Testis (tissue), 3 donors: ENCODE results near the gene DDX1. TPM values are rescaled to one million over a fixed set of nuclear protein-coding genes. Genes with fewer than 3 reads are reported as not detected.

Source experiments
- DNase-seq: peaks from one replicate; pipeline ENCODE4 v3.0.0-alpha.2; 2019
- H3K27ac ChIP-seq, 2 donors: fragments of 200-600 bp; sonication (generic); one replicate each; pipeline ENCODE4 v1.5.1; 2019
- H3K27me3 ChIP-seq: fragments of 200-600 bp; sonication (generic); one replicate; pipeline ENCODE4 v1.5.1; 2019
- H3K36me3 ChIP-seq: fragments of 200-600 bp; sonication (generic); one replicate; pipeline ENCODE4 v1.5.1; 2017; ENCODE audit warnings: low read depth; ENCODE audit errors: missing control alignments
- H3K4me1 ChIP-seq: fragments of 200-600 bp; sonication (generic); one replicate; pipeline ENCODE4 v1.5.1; 2019
- H3K4me3 ChIP-seq, 2 donors: fragments of 200-600 bp; sonication (generic); one replicate each; pipeline ENCODE4 v1.5.1; 2017 to 2019
- H3K9me3 ChIP-seq: fragments of 200-600 bp; sonication (generic); one replicate; pipeline ENCODE4 v1.5.1; 2017
- CTCF ChIP-seq, 3 experiments: fragments of 450-650 bp in 2 of 3; fragments of 200-600 bp in 1 of 3; sonication (generic) in 1 of 3; IDR thresholded peaks; one replicate each; pipeline ENCODE4 v1.5.1; 2016 to 2019; ENCODE audit warnings: antibody characterized with exemption in 3 of 3, mild to moderate bottlenecking in 2 of 3, moderate library complexity in 1 of 3
- POLR2A ChIP-seq: fragments of 450-650 bp; IDR thresholded peaks from one replicate; pipeline ENCODE4 v1.6.1; 2017; ENCODE audit warnings: antibody characterized with exemption, mild to moderate bottlenecking, moderate library complexity
- WGBS, 2 donors: methylation state at CpG; one replicate each; pipeline ENCODE4 v1.1.5; 2018; 5-methylcytosine and 5-hydroxymethylcytosine counted together
- intact Hi-C: fragments of 100-400 bp; cut with DNase I; formaldehyde crosslinking; loops from one replicate; pipeline ENCODE4 v1.15.1; 2023; ENCODE audit warnings: low total_unique reads
- polyA plus RNA-seq: library from polyadenylated mRNA; stranded (reverse); fragments of 350-450 nt; fragmentation: Illumina TruSeq; extraction: RNeasy Lipid Tissue Mini Kit (QIAGEN cat#74804); gene quantifications from one replicate; pipeline ENCODE4 v1.2.3, GENCODE V29; 2014; ENCODE audit warnings: low read depth, low replicate concordance; ENCODE audit not compliant: insufficient read depth
- total RNA-seq, 2 donors: library from RNA; depleted of rRNA; stranded (reverse); fragments of >200 nt; gene quantifications; one replicate each; pipeline ENCODE4 v1.2.3, GENCODE V29; 2016

Gene DDX1
- total and polyA plus RNA-seq, 3 donors from 2014 or later, result 60.4 to 66.9 (median 65.0) TPM

- intact Hi-C loops, result no loop called here
- Histone ChIP-seq H3K4me1 (no peaks in the 10 kb centered on the region), H3K9me3 (no peaks in the 10 kb centered on the region), H3K27ac (no peak overlapping the region), H3K27me3 (no peaks in the 10 kb centered on the region), H3K4me3 (no peak overlapping the region), H3K36me3 (peaks cover 4% of the 10 kb centered on the region)
- WGBS, 2 donors, result 91 to 93% methylated on average over 11 of the region's 11 CpGs
- no peak for DNase-seq
- TF ChIP-seq CTCF (IDR thresholded peaks at IDR 0.05) (no peak), POLR2A (no peak)
Measured at GRCh38 chr2:15546297-15547098, 45.2 kb upstream of the DDX1 start.

- H3K27me3 ChIP-seq, result no peaks in the 10 kb centered on the region
- TF ChIP-seq POLR2A, result no peak
- no peak for TF ChIP-seq CTCF (IDR thresholded peaks at IDR 0.05)
- H3K36me3 ChIP-seq, result peaks cover 4% of the 10 kb centered on the region
- WGBS, 2 donors, result 92 to 95% methylated on average over 4 of the region's 4 CpGs
- H3K9me3 ChIP-seq, result no peaks in the 10 kb centered on the region
- no peak overlapping the region for H3K4me3 ChIP-seq
- H3K27ac ChIP-seq, result no peak overlapping the region
- H3K4me1 ChIP-seq, result no peaks in the 10 kb centered on the region
- no peak for DNase-seq
- intact Hi-C loops, result no loop called here
Measured at GRCh38 chr2:15547115-15547876, 44.4 kb upstream of the DDX1 start.

- Histone ChIP-seq H3K4me3 (no peak overlapping the region), H3K9me3 (no peaks in the 10 kb centered on the region), H3K27ac (no peak overlapping the region), H3K4me1 (no peaks in the 10 kb centered on the region), H3K36me3 (peaks cover 4% of the 10 kb centered on the region), H3K27me3 (no peaks in the 10 kb centered on the region)
- 96 to 98% methylated on average over 2 of the region's 2 CpGs for WGBS, 2 donors
- intact Hi-C loops, result no loop called here
- TF ChIP-seq CTCF (IDR thresholded peaks at IDR 0.05) (no peak), POLR2A (no peak)
- no peak for DNase-seq
Measured at GRCh38 chr2:15548974-15549373, 42.7 kb upstream of the DDX1 start.

- TF ChIP-seq POLR2A (no peak), CTCF (IDR thresholded peaks at IDR 0.05) (no peak)
- H3K4me1 ChIP-seq, result no peaks in the 10 kb centered on the region
- no peaks in the 10 kb centered on the region for H3K9me3 ChIP-seq
- intact Hi-C loops, result no loop called here
- no peak overlapping the region for H3K27ac ChIP-seq
- no peaks in the 10 kb centered on the region for H3K36me3 ChIP-seq
- H3K27me3 ChIP-seq, result no peaks in the 10 kb centered on the region
- H3K4me3 ChIP-seq, result no peak overlapping the region
- 69 to 90% methylated on average over 1 of the region's 1 CpG for WGBS, 2 donors
- DNase-seq, result no peak
Measured at GRCh38 chr2:15553519-15553918, 38.1 kb upstream of the DDX1 start.
